ACHN (cell line): ENCODE measurements around the gene AKAP13.
"Not testable (repeated sequence)": the region's sequence is repeated elsewhere in the genome, so short reads cannot be mapped to it uniquely, and the experiment has no call there.

ENCODE experiments used
- DNase-seq: peaks from one replicate; pipeline ENCODE4 v3.0.0-alpha.2; 2015
- in situ Hi-C: cut with HindIII; loops from 2 replicates; pipeline ENCODE4 v1.10.0; 2017; ENCODE audit warnings: low sequenced_read_pairs, low pct_ligation_motif_present, low pct_unique_long_range_greater_than_20kb

AKAP13 gene

DNA sequence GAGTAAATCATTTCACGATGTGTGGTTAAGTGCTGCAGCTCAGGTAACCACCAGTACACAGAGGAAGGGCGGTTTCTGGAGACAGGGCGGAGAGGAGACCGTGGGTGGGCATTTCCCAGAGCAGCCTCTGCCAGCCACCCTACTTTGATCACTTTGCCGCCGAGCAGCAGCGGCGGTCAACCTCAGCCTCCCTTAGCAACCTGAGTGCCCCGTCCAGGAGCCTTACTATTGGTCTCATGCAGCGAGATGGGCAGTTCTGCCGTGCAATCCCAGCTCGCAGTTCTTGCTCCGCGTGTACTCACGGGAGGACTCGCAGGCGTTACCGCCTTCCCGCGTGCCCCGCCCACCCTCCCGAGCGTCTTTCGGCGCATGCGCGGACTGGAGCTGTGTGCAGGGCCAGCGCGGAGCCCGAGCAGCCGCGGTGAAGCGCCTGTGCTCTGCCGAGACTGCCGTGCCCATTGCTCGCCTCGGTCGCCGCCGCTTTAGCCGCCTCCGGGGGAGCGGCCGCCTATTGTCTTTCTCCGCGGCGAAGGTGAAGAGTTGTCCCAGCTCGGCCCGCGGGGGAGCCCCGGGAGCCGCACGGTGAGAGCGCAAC, at the start of gene AKAP13:
Gene AKAP13 (plus strand): TSS at position 387 of the 595 bp plus-strand sequence. CDS start 105,118 bp downstream, outside the sequence.
- DNase-seq = peak; percentile 98
- in situ Hi-C loops = no loop called here

- in situ Hi-C loops = no loop called here
- peak; percentile 82 for DNase-seq
These were observed 49.4 kb upstream of the AKAP13 start for GRCh38 chr15:85330901-85331588.

DNA sequence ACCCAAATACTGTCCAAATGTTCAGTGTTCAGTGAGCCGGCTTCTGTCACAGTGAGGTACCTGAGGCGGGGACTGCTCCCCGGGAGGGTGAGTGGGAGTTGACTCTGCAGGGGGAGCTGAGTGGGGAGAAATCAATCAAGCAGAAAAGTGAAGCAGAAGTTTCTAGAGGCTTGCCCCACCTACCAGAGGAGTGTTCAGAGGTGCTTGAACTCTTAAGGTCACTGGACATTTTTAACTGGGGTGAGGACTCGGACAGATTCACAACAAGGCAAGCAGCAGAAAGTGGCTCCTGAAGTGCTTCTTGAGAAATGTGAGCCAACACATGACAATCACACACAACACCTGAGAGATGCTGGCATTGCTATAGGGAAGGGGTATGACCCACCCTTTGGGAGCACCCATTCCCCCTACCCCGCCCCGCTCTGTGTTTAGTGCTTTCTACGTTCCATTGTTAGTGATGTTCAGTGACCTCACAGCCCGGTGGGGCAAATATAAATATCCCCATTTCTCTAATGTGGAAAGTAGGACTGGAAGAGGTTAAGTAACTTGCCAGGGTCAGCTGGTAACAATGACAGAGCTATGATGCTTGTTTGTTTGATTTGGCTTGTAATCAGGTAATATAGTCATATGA, 48.6 kb upstream of the AKAP13 start:
- no peak for DNase-seq
- in situ Hi-C loops = no loop called here

DNA sequence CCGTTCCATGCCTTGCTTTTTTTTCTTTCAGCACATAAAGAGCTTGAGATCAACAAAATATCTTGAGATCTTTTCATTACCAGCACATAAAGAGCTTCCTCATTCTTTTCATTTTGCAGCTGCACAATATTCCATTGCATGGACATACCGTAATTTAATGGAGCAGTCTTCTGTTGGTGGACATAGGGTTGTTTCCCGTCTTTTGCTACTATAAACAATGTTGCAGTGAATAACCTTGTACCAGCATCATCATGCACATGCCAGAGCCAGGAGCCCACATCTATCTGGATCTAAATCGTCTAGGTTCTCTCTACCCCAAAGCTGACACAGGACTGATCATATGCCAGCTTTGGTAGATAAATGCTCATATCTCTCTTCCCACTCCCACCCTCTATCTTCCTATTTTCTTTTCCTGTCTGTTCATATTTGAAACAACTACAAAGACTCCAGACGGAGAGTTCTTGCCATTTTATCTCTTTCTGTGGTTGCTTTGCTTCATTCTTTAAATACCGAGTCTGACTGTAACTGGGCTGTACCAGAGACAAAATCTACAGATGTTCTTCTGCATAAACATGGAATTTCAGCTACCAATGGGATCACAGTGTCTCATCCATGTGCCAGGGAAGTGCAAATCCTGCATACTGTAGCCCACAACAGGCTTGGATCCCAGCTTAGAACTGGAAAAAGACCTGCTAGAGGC, 47.1 kb upstream of the AKAP13 start:
- DNase-seq = no peak
- in situ Hi-C loops = no loop called here

- in situ Hi-C loops = no loop called here
- DNase-seq = no peak
These were observed 46.2 kb upstream of the AKAP13 start for GRCh38 chr15:85334241-85334640.

GRCh38 chr15:85335193-85335942, 45.0 kb upstream of the AKAP13 start:
- no peak for DNase-seq
- in situ Hi-C loops = no loop called here

DNA sequence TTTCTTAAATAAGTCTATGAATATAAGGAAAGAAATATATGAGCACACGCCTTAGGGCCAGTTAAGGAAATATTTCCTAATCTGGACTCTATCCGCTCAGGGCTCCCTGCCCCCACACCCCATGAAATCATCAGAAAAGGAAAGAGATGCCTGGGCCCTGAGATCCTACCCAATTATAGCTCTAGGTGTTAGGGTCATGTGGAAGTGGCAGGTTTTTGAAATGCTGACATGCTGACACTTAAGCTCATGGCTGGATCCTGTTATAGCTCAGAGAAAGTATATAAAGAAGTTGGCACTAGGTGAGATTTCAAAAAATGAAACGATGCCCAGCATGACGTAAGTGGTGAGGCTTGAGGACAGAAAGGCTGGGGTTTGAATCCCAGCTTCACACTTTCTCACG, 43.5 kb upstream of the AKAP13 start:
- DNase-seq = no peak
- in situ Hi-C loops = no loop called here

DNA sequence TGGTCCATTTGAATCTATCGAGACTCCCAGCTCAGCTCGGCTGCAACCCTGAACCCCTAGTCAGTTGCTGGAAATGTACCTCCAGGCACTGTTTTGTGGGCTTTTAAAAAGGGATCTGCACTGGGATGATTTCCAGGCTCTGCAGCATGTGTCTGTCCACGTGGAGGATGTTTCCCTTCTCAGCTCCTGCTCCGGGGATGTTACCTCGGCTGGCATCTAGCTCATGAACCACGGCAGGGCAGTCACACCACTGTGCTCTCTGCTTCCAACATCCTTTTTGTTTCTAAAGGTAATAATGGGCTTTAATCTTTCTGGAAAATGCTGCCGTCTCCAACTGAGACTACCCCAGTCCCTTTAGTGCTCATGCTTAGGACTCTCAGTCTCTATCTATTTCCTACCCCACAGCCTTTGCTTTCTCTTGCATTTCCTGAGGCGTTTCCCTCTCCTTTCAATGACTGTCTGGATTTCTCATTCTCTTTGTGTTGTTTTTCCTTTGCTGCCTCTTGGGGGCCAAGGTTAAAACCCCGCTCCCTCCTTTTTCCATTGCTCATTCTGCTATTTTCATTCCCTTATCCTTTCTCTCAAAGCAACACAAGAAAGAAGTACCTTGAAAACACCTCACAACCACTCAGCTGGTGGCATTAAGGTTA, 42.9 kb upstream of the AKAP13 start:
- no peak for DNase-seq
- in situ Hi-C loops = no loop called here

DNA sequence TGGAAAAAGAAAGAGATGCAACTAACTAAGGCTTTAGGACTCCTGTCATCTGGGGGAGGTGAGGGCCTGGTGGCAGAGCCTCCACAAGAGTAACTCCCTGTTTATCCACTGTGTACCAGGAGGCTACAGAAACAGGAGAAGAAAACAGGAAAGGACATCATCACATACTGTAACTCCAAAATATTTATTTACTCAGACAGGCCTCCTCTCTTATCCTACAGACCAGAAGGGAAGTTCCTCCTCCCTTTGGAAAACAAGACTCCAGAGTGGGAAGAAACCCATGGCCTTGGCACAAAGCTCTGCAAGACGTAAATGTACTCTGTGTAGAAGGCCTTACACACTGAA, 40.1 kb upstream of the AKAP13 start:
- no peak for DNase-seq
- in situ Hi-C loops = no loop called here

DNA sequence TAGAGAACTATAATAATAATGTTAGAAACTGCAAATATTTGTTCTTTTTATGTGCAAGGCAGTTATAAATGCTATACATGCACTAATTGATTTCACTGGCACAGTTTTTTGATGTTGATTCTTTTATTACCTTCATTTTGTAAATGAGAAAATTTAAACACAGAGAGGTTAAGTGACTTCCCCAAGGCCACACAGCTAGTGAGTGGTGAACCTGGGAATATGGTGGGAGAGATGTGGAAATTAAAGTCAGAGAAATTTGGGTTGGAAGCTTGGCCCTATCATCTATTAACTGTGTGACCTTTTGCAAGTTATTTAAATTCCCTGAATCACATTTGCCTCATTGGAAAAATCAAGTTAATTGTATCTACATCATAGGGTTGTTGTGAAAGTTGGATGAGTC, 39.6 kb upstream of the AKAP13 start:
- DNase-seq = no peak
- in situ Hi-C loops = no loop called here

DNA sequence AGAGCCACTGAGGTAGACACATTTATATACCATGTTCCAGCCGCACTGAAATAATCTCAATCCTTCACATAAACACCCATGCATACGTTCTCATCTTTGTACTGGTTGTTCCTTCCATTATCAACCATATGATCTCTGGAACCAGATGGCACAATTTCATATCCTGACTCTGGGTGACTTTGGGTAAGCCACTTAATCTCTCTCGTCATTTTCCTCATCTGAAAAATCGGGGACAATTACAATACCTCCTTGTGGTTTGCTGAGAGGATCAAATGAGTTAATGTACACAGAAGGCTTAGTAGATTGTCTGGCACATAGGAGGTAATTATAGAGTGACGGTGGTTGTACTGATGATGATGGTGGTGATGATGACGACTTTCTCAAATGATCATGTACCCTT, 38.2 kb upstream of the AKAP13 start:
- in situ Hi-C loops, DNase-seq: not testable (repeated sequence)

- peak; percentile 50 for DNase-seq
- in situ Hi-C loops = not testable (repeated sequence)
These were observed 37.0 kb upstream of the AKAP13 start for GRCh38 chr15:85343443-85343842.

GRCh38 chr15:85344241-85344640, 36.2 kb upstream of the AKAP13 start:
- DNase-seq = peak; percentile 19
- in situ Hi-C loops = not testable (repeated sequence)

- peak; percentile 51 for DNase-seq
- in situ Hi-C loops = not testable (repeated sequence)
These were observed 35.7 kb upstream of the AKAP13 start for GRCh38 chr15:85344653-85345114.

GRCh38 chr15:85345196-85345918, 35.0 kb upstream of the AKAP13 start:
- in situ Hi-C loops, DNase-seq: not testable (repeated sequence)

DNA sequence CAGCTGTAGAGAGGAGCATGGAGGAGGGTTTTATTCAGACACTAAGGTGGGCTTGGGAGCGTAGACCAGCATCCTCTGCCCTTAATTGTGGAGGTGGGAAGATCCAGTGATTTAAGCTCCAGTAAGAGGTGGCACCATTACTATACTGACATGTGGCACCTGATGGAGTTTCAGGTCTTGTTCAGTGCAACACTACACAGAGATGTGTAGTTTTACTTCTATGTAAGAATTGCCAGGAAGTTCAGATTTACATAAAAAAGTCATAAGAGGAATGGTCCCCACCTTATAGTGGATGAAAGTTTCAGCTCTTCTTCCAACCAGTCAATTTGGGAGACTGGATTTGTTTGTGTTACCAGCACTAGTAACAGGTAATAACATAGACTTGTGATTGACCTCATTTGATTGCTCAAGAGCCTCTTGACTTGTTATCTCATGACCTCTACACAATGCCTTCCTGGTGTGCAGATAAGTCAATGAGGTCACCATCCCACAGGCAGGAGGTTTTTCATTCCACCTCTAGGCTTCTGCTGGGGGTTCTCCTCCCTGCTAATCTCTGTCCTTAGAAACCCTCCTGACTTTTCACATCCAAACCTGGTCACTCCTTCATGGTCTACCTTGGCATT, 33.8 kb upstream of the AKAP13 start:
- not testable (repeated sequence) for DNase-seq

More for the DNA sequence above, 33.8 kb upstream of the AKAP13 start:
- in situ Hi-C loops = not testable (repeated sequence)
